CD4-positive, alpha-beta T cell treated with Interleukin-2 at 100 ng/mL for 4 hours (primary cell): Measurements from ENCODE around the gene SMAD9.

Experiments
- DNase-seq: peaks from one replicate; pipeline ENCODE4 v3.0.0-alpha.2; 2020; ENCODE audit warnings: low spot score

Gene SMAD9

GRCh38 chr13:36817996-36818803, 101.8 kb downstream of the SMAD9 start:
- no peak for DNase-seq

- peak; percentile 26 for DNase-seq
Measured at GRCh38 chr13:36815062-36815461, 105.0 kb downstream of the SMAD9 start.

GRCh38 chr13:36814465-36814864, 105.6 kb downstream of the SMAD9 start:
- no peak for DNase-seq

GRCh38 chr13:36813225-36813624, 106.8 kb downstream of the SMAD9 start:
- DNase-seq = no peak

- no peak for DNase-seq
Measured at GRCh38 chr13:36807616-36808015, 112.4 kb downstream of the SMAD9 start.

- no peak for DNase-seq
Measured at GRCh38 chr13:36806102-36806501, 113.9 kb downstream of the SMAD9 start.

- no peak for DNase-seq
Measured at GRCh38 chr13:36804588-36804987, 115.5 kb downstream of the SMAD9 start.

- no peak for DNase-seq
Measured at GRCh38 chr13:36801035-36801434, 119.0 kb downstream of the SMAD9 start.

GRCh38 chr13:36796052-36796451, 124.0 kb downstream of the SMAD9 start:
- DNase-seq = no peak

- no peak for DNase-seq
Measured at GRCh38 chr13:36795463-36795862, 124.6 kb downstream of the SMAD9 start.
